ENCODE data around the gene RALA. TPM values are rescaled to one million over a fixed set of nuclear protein-coding genes. Genes with fewer than 3 reads are reported as not detected.
"Not testable (repeated sequence)": the region's sequence is repeated elsewhere in the genome, so short reads cannot be mapped to it uniquely, and the experiment has no call there.

The RALA gene
- polyA plus RNA-seq, 1 donor (not counting 4 experiments of a cell fraction or from before 2014, with no cell fraction given): 64.6 TPM

- DNase-seq (ENCODE audit: low read depth, low spot score) (no peak), FAIRE-seq (no peak)
- TF ChIP-seq EZH2 (IDR thresholded peaks at IDR 0.05; ENCODE audit: low read length) (no peak), CTCF (optimal IDR thresholded peaks at IDR 0.05 in 1 of 3, IDR thresholded peaks at IDR 0.05 in 1 of 3, conservative IDR thresholded peaks at IDR 0.05 in 1 of 3; ENCODE audit: extremely low read depth in 1 of 3, insufficient read depth in 2 of 3, low read length in 3 of 3) (no peak)
- no peaks in the 10 kb centered on the region for H3K27me3 ChIP-seq (ENCODE audit: control insufficient read depth, extremely low read depth, insufficient read depth, low read length)
- H2AFZ ChIP-seq (ENCODE audit: control insufficient read depth, low read length): no peak overlapping the region
- dilution Hi-C loops (cut with MboI; ENCODE audit: extremely low pct_ligation_motif_present, low sequenced_read_pairs): no loop called here
- H3K9me3 ChIP-seq (ENCODE audit: control insufficient read depth, low read depth, low read length): no peaks in the 10 kb centered on the region
- H3K27ac ChIP-seq (ENCODE audit: control insufficient read depth, insufficient read depth, low read length): no peak overlapping the region
- no peak overlapping the region for H3K9ac ChIP-seq (ENCODE audit: control insufficient read depth, extremely low read depth, insufficient read depth, low read length)
- H3K4me2 ChIP-seq (ENCODE audit: control insufficient read depth, extremely low read depth, insufficient read depth, low read depth, low read length): no peak overlapping the region
- H3K9me1 ChIP-seq (ENCODE audit: control insufficient read depth, extremely low read depth, insufficient read depth, low read length): no peaks in the 10 kb centered on the region
- no peaks in the 10 kb centered on the region for H3K4me1 ChIP-seq (ENCODE audit: control insufficient read depth, extremely low read depth, insufficient read depth, low read length)
- peaks cover 0 to 4% of the 10 kb centered on the region in 2 experiments for H3K36me3 ChIP-seq (ENCODE audit: control insufficient read depth in 2 of 2, extremely low read depth in 1 of 2, insufficient read depth in 2 of 2, low read length in 2 of 2)
- no peak overlapping the region for H3K4me3 ChIP-seq (ENCODE audit: control insufficient read depth in 2 of 3, extremely low read depth in 1 of 3, insufficient read depth in 2 of 3, low read depth in 1 of 3, low read length in 3 of 3)
- peaks cover 68% of the 10 kb centered on the region for H3K79me2 ChIP-seq (ENCODE audit: control insufficient read depth, insufficient read depth, low read length)
- no peaks in the 10 kb centered on the region for H4K20me1 ChIP-seq (ENCODE audit: control insufficient read depth, extremely low read depth, insufficient read depth, low read length)
Observed at GRCh38 chr7:39666562-39666961, 43.2 kb downstream of the RALA start.

- no peaks in the 10 kb centered on the region for H3K9me1 ChIP-seq (ENCODE audit: control insufficient read depth, extremely low read depth, insufficient read depth, low read length)
- H3K4me2 ChIP-seq (ENCODE audit: control insufficient read depth, extremely low read depth, insufficient read depth, low read depth, low read length): no peak overlapping the region
- H3K9me3 ChIP-seq (ENCODE audit: control insufficient read depth, low read depth, low read length): no peaks in the 10 kb centered on the region
- no peaks in the 10 kb centered on the region for H3K27me3 ChIP-seq (ENCODE audit: control insufficient read depth, extremely low read depth, insufficient read depth, low read length)
- H3K79me2 ChIP-seq (ENCODE audit: control insufficient read depth, insufficient read depth, low read length): peaks cover 65% of the 10 kb centered on the region
- H3K4me1 ChIP-seq (ENCODE audit: control insufficient read depth, extremely low read depth, insufficient read depth, low read length): peaks cover 4% of the 10 kb centered on the region
- FAIRE-seq (no peak), DNase-seq (ENCODE audit: low read depth, low spot score) (no peak)
- no peak overlapping the region for H3K27ac ChIP-seq (ENCODE audit: control insufficient read depth, insufficient read depth, low read length)
- no peaks in the 10 kb centered on the region for H4K20me1 ChIP-seq (ENCODE audit: control insufficient read depth, extremely low read depth, insufficient read depth, low read length)
- no peak for TF ChIP-seq EZH2 (IDR thresholded peaks at IDR 0.05; ENCODE audit: low read length)
- no peak for TF ChIP-seq CTCF (optimal IDR thresholded peaks at IDR 0.05 in 1 of 3, IDR thresholded peaks at IDR 0.05 in 1 of 3, conservative IDR thresholded peaks at IDR 0.05 in 1 of 3; ENCODE audit: extremely low read depth in 1 of 3, insufficient read depth in 2 of 3, low read length in 3 of 3)
- H3K36me3 ChIP-seq (ENCODE audit: control insufficient read depth in 2 of 2, extremely low read depth in 1 of 2, insufficient read depth in 2 of 2, low read length in 2 of 2): peaks cover 0 to 2% of the 10 kb centered on the region in 2 experiments
- H3K4me3 ChIP-seq (ENCODE audit: control insufficient read depth in 2 of 3, extremely low read depth in 1 of 3, insufficient read depth in 2 of 3, low read depth in 1 of 3, low read length in 3 of 3): no peak overlapping the region
- dilution Hi-C loops (cut with MboI; ENCODE audit: extremely low pct_ligation_motif_present, low sequenced_read_pairs): no loop called here
- H2AFZ ChIP-seq (ENCODE audit: control insufficient read depth, low read length): no peak overlapping the region
- no peak overlapping the region for H3K9ac ChIP-seq (ENCODE audit: control insufficient read depth, extremely low read depth, insufficient read depth, low read length)
Observed at GRCh38 chr7:39667341-39667923, 44.1 kb downstream of the RALA start.

- H3K4me3 ChIP-seq (ENCODE audit: control insufficient read depth in 2 of 3, extremely low read depth in 1 of 3, insufficient read depth in 2 of 3, low read depth in 1 of 3, low read length in 3 of 3); FAIRE-seq; DNase-seq (ENCODE audit: low read depth, low spot score); H2AFZ ChIP-seq (ENCODE audit: control insufficient read depth, low read length); H3K36me3 ChIP-seq (ENCODE audit: control insufficient read depth in 2 of 2, extremely low read depth in 1 of 2, insufficient read depth in 2 of 2, low read length in 2 of 2); H3K9ac ChIP-seq (ENCODE audit: control insufficient read depth, extremely low read depth, insufficient read depth, low read length); H3K9me3 ChIP-seq (ENCODE audit: control insufficient read depth, low read depth, low read length); H3K27ac ChIP-seq (ENCODE audit: control insufficient read depth, insufficient read depth, low read length); H3K4me2 ChIP-seq (ENCODE audit: control insufficient read depth, extremely low read depth, insufficient read depth, low read depth, low read length); H4K20me1 ChIP-seq (ENCODE audit: control insufficient read depth, extremely low read depth, insufficient read depth, low read length); dilution Hi-C loops (cut with MboI; ENCODE audit: extremely low pct_ligation_motif_present, low sequenced_read_pairs); H3K4me1 ChIP-seq (ENCODE audit: control insufficient read depth, extremely low read depth, insufficient read depth, low read length); H3K27me3 ChIP-seq (ENCODE audit: control insufficient read depth, extremely low read depth, insufficient read depth, low read length); H3K9me1 ChIP-seq (ENCODE audit: control insufficient read depth, extremely low read depth, insufficient read depth, low read length): not testable (repeated sequence)
- H3K79me2 ChIP-seq (ENCODE audit: control insufficient read depth, insufficient read depth, low read length): peaks cover 65% of the 10 kb centered on the region
Observed at GRCh38 chr7:39668280-39668679, 44.9 kb downstream of the RALA start.
